GM18861 (cell line): ENCODE data around the gene GXYLT2.

Experiments used
- ATAC-seq: cut with Tn5 transposase; IDR thresholded peaks from one replicate; pipeline ENCODE4 v1.9.1; 2021; ENCODE audit not compliant: unreplicated experiment

Gene GXYLT2

GRCh38 chr3:72930754-72931153, 42.9 kb downstream of the GXYLT2 start:
- no peak for ATAC-seq

GRCh38 chr3:72932416-72932815, 44.6 kb downstream of the GXYLT2 start:
- no peak for ATAC-seq

- peak; percentile 79 for ATAC-seq
Measured at GRCh38 chr3:72938471-72939265, 50.8 kb downstream of the GXYLT2 start.

- ATAC-seq, result no peak
Measured at GRCh38 chr3:72941245-72941644, 53.4 kb downstream of the GXYLT2 start.

- ATAC-seq, result no peak
Measured at GRCh38 chr3:72942427-72942826, 54.6 kb downstream of the GXYLT2 start.

GRCh38 chr3:72944696-72945095, 56.9 kb downstream of the GXYLT2 start:
- ATAC-seq, result no peak

- no peak for ATAC-seq
Measured at GRCh38 chr3:72947715-72948490, 60.1 kb downstream of the GXYLT2 start.

GRCh38 chr3:72949016-72949415, 61.2 kb downstream of the GXYLT2 start:
- no peak for ATAC-seq

- no peak for ATAC-seq
Measured at GRCh38 chr3:72950372-72950771, 62.5 kb downstream of the GXYLT2 start.

- ATAC-seq, result no peak
Measured at GRCh38 chr3:72950801-72951200, 63.0 kb downstream of the GXYLT2 start.

- ATAC-seq, result peak; percentile 69
Measured at GRCh38 chr3:72951259-72951722, 63.4 kb downstream of the GXYLT2 start.

- no peak for ATAC-seq
Measured at GRCh38 chr3:72953325-72953956, 65.6 kb downstream of the GXYLT2 start.

- no peak for ATAC-seq
Measured at GRCh38 chr3:72957297-72957696, 69.5 kb downstream of the GXYLT2 start.

GRCh38 chr3:72959336-72959735, 71.5 kb downstream of the GXYLT2 start:
- no peak for ATAC-seq

GRCh38 chr3:72960812-72961518, 73.1 kb downstream of the GXYLT2 start:
- ATAC-seq, result no peak

GRCh38 chr3:72961752-72962151, 73.9 kb downstream of the GXYLT2 start:
- ATAC-seq, result no peak

GRCh38 chr3:72962317-72962716, 74.5 kb downstream of the GXYLT2 start:
- ATAC-seq, result no peak

GRCh38 chr3:72964633-72965032, 76.8 kb downstream of the GXYLT2 start:
- peak; percentile 73 for ATAC-seq

GRCh38 chr3:72968266-72968664, 80.4 kb downstream of the GXYLT2 start:
- ATAC-seq, result no peak

GRCh38 chr3:72969766-72970165, 81.9 kb downstream of the GXYLT2 start:
- ATAC-seq, result no peak

- no peak for ATAC-seq
Measured at GRCh38 chr3:72970942-72971341, 83.1 kb downstream of the GXYLT2 start.
